22Rv1 (cell line): Measurements from ENCODE around the gene ZNF324.

ENCODE experiments used
- CTCF ChIP-seq: fragments of 450-650 bp; IDR thresholded peaks from 2 replicates; pipeline ENCODE4 v1.5.1; 2017; ENCODE audit warnings: mild to moderate bottlenecking
- ZFX ChIP-seq: fragments of 450-650 bp; IDR thresholded peaks from 2 replicates; pipeline ENCODE4 v1.6.1; 2017; ENCODE audit warnings: antibody characterized with exemption, borderline replicate concordance

DNA sequence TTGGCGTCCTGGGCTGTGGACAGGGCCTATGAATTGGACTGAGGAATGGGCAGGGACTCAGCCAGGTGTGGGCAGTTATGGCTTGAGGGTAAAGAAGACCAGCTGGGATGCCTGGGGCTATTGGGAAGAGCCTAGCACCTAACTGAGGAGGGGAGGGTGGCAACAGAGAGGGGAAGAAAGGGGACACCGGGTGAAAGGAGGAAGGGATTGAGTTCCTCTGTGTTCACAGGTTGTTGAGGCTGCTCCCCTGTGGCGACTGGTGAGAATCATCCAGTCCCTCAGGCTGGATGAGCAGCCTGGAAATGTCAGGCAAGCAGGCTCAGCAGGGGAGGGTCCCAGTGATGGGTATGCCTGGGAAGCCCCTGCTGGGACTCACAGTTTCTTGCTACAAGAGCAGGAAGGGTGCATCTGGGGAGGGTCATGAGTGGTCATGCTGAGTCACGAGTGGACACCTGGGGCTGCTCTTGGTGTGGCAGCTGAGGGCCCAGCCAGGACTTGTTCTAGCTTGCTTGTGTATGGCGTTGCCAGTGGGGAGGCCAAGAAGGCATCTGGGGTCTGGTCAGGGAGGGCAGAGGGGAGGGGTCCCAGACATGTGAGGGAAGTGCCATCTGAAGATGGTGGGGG, 1.4 kb downstream of the ZNF324 start:
- TF ChIP-seq CTCF (no peak), ZFX (no peak)
